GM21367 (cell line): ENCODE results near the gene CD40.
"Not testable (repeated sequence)": the region's sequence is repeated elsewhere in the genome, so short reads cannot be mapped to it uniquely, and the experiment has no call there.

Experiments used
- ATAC-seq: cut with Tn5 transposase; IDR thresholded peaks from one replicate; pipeline ENCODE4 v1.9.1; 2021; ENCODE audit not compliant: unreplicated experiment

CD40 gene

DNA sequence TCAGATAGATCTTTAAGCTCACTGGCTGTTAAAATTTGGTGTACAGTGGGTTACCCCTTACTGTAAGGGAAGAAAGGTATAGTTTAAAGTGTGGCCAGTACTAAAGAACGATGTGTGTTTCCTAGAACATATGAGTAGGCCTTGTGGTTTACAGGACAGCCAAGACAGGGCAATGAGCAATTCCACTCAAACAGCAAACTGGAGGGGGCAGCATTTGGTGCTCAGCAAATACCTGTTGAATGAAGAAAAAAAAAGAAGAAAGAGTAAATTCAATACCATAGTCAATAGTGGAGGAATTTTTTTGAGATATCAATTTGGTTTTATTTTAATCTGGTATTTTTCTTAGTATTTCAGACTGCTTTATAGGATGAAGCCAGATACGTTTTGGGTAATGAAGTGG is 24.6 kb upstream of the CD40 start:
- ATAC-seq = no peak

DNA sequence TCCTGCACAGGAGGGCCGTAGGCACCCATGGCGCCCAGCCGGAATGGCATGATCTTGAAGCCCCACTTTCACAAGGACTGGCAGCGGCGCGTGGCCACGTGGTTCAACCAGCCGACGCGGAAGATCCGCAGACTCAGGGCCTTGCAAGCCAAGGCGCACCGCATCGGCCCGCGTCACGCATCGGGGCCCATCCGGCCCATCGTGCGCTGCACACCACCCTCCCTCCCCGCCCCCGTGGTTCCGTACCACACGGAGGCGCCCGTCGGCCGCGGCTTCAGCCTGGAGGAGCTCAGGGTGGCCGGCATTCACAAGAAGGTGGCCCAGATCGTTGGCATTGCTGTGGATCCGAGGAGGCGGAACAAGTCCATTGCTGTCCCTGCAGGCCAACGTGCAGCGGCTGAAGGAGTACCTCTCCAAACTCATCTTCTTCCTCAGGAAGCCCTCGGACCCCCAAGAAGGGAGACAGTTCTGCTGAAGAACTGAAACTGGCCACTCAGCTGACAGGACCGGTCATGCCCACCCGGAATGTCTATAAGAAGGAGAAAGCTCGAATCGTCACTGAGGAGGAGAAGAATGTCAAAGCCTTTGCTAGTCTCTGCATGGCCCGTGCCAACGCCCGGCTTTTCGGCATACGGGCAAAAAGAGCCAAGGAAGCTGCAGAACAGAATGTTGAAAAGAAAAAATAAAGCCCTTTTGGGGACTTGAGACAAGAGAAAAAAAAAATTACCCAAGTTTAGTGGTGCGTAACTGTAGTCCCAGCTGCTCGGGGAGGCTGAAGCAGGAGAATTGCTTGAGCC is 18.4 kb upstream of the CD40 start:
- ATAC-seq = no peak

DNA sequence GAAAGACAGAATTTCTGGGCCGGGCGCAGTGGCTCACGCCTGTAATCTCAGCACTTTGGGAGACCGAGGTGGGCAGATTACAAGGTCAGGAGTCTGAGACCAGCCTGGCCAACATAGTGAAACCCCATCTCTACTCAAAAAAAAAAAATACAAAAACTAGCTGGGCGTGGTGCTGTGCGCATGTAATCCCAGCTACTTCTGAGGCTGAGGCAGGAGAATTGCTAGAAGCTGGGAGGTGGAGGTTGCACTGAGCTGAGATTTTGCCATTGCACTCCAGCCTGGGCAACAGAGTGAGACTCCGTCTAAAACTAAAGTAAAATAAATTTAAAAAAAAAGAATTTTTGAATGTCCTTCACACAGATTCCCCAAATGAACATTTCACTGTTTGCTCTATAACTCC is 17.7 kb upstream of the CD40 start:
- ATAC-seq = not testable (repeated sequence)

- no peak for ATAC-seq
These were observed 17.1 kb upstream of the CD40 start for GRCh38 chr20:46100988-46101387.

- no peak for ATAC-seq
These were observed 16.2 kb upstream of the CD40 start for GRCh38 chr20:46101957-46102356.

DNA sequence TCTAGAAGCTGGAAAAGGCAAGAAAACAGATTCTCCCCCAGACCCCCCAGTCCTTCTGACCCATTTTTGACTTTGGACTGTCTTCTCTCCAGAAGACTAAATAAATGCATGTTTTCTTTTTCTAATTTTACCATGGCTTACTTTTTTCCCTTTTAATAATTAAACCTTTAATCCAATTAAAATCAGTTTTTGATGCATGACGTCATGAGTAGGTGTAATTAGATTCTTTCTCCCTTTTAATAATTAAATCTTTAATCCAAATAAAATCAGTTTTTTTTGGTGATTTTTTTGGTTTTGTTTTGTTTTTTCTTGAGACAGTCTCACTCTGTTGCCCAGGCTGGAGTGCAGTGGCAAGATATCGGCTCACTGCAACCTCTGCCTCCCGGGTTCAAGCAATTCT is 15.2 kb upstream of the CD40 start:
- no peak for ATAC-seq

DNA sequence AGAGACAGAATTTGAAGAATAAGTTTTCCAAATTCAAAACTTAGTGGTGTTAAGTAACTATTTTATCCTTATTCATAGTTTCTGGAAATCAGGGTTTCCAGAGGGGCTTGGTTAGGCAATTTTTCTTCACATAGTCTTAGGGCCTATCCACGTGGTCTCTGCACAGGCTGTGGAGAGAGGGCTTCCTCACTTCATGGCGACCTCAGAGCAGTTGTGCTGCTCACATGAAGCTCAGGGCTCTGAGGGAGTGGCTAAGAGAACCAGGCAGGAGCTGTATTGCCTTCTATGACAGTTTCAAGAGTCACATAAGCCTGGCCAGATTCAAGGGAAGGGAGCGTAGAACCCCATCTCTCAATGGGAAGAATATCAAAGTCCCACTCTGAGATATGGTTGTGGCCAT is 13.9 kb upstream of the CD40 start:
- ATAC-seq = no peak

DNA sequence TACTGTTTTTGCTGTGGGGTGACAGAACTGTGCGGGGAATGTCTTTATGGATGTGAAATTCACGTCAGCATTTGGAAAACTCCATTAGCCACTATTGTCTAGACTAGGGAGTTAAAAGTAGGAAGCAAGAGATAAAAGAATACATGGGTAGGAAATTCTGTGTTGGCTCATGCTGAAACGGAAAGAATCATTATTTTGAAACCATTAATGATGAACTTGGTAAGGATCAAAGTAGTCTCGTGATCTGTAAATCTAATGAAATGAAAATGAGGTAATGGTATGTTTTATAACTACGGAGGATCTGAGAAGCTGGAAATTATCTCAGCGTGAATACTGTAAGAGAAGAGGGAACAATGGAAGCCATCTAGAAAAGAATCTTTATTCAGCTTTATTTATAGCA is 11.1 kb upstream of the CD40 start:
- ATAC-seq = no peak

DNA sequence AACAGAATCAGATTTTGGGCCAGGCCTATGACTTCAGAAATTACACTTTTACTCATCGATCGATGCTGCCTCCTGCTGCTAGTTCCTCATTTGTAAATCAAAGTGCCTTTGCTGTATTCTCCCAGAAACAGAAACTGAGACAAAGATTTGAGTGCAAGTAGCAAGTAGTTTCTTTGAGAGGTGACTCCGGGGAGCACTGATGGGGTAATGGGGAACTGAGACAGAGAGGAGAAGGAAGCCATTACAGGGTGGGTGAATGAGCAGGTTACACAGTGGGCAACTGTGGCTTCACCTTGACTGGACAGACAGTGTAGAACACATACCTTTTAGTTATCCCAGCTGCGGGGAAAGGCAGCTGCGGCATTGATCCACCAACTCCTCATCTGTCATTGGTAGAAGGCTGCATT is 9.7 kb upstream of the CD40 start:
- peak; percentile 79 for ATAC-seq

- ATAC-seq = no peak
These were observed 9.1 kb upstream of the CD40 start for GRCh38 chr20:46108976-46109375.

DNA sequence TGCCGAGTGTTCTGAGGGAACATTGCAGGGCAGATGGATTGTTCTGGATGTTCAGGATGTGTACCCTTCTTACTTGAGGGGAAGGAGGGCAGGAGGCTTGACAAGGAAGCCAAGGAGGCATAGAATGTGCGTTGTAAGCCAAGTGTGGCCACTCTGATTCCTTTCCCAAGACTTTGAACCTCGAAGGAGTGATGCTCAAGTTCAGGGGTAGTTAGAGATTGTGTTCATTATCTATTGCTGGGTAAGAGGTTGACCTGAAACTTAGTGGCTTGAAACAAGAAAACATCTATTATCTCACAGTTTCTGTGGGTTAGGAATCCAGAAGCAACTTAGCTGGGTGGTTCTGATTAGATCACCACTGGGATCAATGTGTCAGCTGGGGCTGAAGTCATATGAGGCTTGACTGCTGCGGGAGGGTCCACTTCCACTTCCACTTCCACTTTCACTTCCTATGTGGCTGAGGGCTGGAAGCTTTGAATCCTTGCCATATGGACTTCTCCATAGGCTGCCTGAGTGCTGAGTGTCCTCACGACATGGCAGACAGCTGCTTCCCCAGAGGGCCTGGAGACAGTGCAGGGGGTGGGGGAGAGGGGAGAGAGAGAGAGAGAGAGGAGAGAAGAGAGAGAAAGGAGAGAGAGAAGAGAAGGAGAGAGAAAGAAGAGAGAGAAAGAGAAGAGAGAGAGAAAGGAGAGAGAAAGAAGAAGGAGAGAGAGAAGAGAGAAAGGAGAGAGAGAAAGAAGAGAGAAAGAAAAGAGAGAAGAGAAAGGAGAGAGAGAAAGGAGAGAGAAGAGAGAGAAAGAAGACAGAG is 6.9 kb upstream of the CD40 start:
- no peak for ATAC-seq

- no peak for ATAC-seq
These were observed 6.3 kb upstream of the CD40 start for GRCh38 chr20:46111836-46112212.

GRCh38 chr20:46112430-46113112 is 5.5 kb upstream of the CD40 start:
- no peak for ATAC-seq

GRCh38 chr20:46113113-46113470 is 5.0 kb upstream of the CD40 start:
- ATAC-seq = no peak

DNA sequence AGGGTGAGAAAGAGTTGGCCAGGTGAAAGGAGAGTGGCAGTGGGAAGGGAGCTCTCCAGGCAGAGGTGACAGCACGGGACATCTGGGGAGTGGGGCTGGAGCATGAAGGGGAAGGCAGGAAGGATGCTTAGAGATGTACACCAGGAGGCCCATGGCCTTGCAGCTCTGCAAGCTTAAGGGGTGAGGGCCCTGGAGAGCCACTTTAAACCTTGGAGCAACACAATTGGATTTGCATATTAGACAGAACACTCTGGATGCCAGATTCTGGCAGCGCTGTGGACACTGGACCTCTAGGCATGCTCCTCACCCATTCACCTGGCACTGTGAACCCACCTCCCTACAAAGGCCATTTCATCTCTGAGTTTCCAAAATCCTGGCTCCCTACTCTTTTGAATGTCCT is 3.7 kb upstream of the CD40 start:
- no peak for ATAC-seq

DNA sequence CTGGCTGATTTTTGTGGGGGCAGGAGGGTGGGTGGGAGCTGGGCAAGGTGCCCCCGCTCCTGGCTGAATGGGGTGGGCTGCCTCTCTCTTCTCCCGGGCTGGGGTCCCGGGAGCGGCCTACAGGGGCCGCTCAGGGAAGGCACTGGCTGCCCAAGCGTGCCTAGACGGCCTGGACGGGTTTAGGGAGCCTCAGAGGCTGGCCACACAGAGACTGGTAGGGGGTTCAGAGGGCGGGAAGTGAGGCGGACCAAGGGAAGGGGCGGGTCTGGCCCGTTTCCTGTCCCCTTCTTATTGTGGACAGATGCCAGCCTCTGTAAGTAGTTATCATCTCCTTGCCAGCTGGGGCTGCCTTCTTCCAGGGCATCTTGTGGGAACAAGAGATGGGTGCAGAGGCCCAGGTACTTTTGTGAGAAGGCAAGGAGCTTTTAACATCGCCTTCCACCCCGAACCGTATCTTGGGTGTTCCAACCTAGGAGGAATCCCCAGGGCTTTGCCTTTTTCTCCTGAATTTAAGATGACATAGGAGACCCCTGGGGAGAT is 437 bp downstream of the CD40 start:
- peak; percentile 30 for ATAC-seq

DNA sequence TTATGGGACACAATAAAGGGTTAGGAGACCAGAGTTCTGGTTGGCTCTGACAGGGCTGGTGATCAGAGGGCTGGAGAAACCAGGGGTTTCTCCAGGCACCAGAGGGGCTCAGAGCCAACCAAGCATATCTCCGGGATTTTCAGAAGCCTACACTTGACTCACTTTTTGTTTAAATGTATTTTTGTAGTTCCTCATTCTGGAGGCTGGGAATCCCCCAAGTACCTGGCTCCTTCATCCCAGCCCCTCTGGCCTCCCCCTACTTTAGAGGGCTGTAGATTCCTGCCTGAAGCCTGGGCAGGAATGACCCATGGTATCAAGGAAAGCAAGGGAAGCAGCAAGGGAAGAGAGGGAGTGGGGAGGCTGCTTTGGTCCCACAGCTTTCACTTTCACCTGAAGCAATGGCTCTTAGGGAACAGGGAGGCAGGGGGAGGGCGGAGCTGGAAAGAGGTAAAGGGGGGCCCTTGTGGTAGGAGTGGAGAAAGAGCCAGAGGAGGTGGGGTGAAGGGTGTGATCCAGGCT is 973 bp downstream of the CD40 start:
- ATAC-seq = peak; percentile 19

- no peak for ATAC-seq
These were observed 1.4 kb downstream of the CD40 start for GRCh38 chr20:46119547-46119946.

DNA sequence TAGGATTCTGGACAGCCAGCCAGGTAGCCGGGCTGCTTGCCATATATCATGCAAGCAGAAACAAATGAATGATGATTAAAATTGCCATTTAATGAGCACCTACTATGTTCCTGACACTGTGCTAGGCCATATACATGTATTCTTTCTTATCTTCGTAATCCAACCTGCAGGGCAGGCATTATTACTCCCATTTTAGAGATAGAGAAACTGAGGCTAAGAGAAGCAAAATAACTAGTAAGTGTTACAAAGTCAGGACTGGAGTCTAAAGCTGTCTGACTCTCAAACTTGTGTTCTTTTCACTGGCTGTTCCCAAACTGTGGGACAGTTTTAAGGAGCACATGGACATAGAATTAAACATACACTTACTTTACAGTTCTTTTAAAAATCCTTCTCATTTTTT is 2.0 kb downstream of the CD40 start:
- ATAC-seq = no peak

DNA sequence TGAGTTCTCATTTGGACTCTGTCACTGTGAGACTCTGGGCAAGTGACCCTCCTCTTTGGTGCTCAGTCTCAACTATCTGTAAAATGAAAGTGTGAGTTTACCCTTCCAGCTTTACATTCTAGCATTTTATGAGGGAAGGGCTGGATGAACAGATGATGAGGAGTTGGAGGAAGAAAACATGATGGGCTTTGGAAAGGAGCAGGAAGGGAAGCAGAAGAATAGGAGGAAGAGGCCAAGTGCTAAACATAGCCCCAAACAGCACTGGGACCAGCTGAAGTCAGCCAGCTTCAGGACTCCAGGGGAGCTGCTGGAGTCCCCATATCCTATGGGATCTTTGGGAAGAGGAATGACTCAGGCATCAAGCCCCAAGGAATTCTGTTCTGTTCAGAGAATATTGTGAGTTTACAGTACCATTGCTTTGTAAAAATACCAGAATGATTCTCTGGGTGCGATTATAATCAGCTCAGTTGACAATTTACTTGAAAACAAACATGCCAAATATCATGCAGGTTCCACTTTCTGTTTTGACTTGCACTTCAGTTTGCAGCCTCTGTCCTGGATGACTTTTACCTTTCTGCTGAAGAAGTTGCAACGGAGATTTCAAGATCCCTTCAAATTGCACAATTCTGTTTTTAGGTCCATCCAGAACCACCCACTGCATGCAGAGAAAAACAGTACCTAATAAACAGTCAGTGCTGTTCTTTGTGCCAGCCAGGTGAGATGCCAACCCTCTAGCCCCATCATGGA is 3.2 kb downstream of the CD40 start:
- no peak for ATAC-seq

GRCh38 chr20:46122071-46122470 is 4.0 kb downstream of the CD40 start:
- no peak for ATAC-seq
